IMR-90 (cell line): ENCODE measurements around the gene DACT2. TPM values are rescaled to one million over a fixed set of nuclear protein-coding genes. Genes with fewer than 3 reads are reported as not detected.

Experiments
- ATAC-seq: fragments of 200-7000 bp; cut with Tn5 transposase; 2 replicates; pipeline ENCODE4 v1.9.1; 2020; ENCODE audit warnings: low read depth, mild to moderate bottlenecking, moderate library complexity
- BruUV-seq: library from RNA; stranded (reverse); fragments of 400-500 nt; replicated peaks from 2 replicates; lab custom pipeline; 2021; lab: Mats Ljungman, UMichigan
- CTCF ChIA-PET: fragments of 300-600 bp; formaldehyde crosslinking; extraction: SDS; loops from one replicate; lab custom pipeline; 2021; ENCODE audit warnings: antibody characterized with exemption; lab: Yijun Ruan, JAX
- POLR2A ChIA-PET: fragments of 300-600 bp; sonication (Branson Sonifier 250); formaldehyde crosslinking; loops from one replicate; lab custom pipeline; 2022; ENCODE audit warnings: antibody characterized with exemption; ENCODE audit not compliant: unreplicated experiment; lab: Charles Lee
- DNase-seq: peaks from one replicate; pipeline ENCODE4 v3.0.0; 2013
- H2AFZ ChIP-seq: replicated peaks from 2 replicates; pipeline ENCODE3; 2013; ENCODE audit warnings: low read length, mild to moderate bottlenecking; ENCODE audit not compliant: poor library complexity
- H2AK5ac ChIP-seq: 2 replicates; pipeline ENCODE4 v1.6.1; 2013; ENCODE audit warnings: low read depth, low read length, inconsistent platforms
- H2AK9ac ChIP-seq: replicated peaks from 2 replicates; pipeline ENCODE3; 2013; ENCODE audit warnings: mild to moderate bottlenecking, low read depth, low read length, moderate library complexity; ENCODE audit not compliant: poor library complexity
- H2BK120ac ChIP-seq: 2 replicates; pipeline ENCODE4 v1.6.1; 2013; ENCODE audit warnings: low read depth, low read length, inconsistent platforms
- H2BK15ac ChIP-seq: 3 replicates; pipeline ENCODE4 v1.6.1; 2013; ENCODE audit warnings: low read depth, low read length, inconsistent platforms
- H2BK20ac ChIP-seq: 2 replicates; pipeline ENCODE4 v1.6.1; 2013; ENCODE audit warnings: low read depth, mild to moderate bottlenecking, inconsistent platforms, low read length, moderate library complexity
- H2BK5ac ChIP-seq: 2 replicates; pipeline ENCODE4 v1.6.1; 2013; ENCODE audit warnings: mild to moderate bottlenecking, low read depth, low read length, inconsistent platforms; ENCODE audit not compliant: poor library complexity, severe bottlenecking
- H3K14ac ChIP-seq: replicated peaks from 2 replicates; pipeline ENCODE4 v1.6.1; 2013; ENCODE audit warnings: low read depth, low read length, inconsistent platforms
- H3K18ac ChIP-seq: 2 replicates; pipeline ENCODE4 v1.6.1; 2013; ENCODE audit warnings: low read depth, low read length, control low read depth
- H3K23ac ChIP-seq: 2 replicates; pipeline ENCODE4 v1.6.1; 2013; ENCODE audit warnings: low read depth, low read length, inconsistent platforms
- H3K27ac ChIP-seq: 2 replicates; pipeline ENCODE4 v1.5.1; 2013; ENCODE audit warnings: mild to moderate bottlenecking, control low read depth, low read length; ENCODE audit not compliant: insufficient read depth
- H3K27me3 ChIP-seq: 2 replicates; pipeline ENCODE4 v1.6.1; 2013; ENCODE audit warnings: low read length; ENCODE audit not compliant: control insufficient read depth, insufficient read depth
- H3K36me3 ChIP-seq: 2 replicates; pipeline ENCODE4 v1.6.1; 2013; ENCODE audit warnings: low read length, mixed read lengths; ENCODE audit not compliant: control insufficient read depth, insufficient read depth
- H3K4ac ChIP-seq: 2 replicates; pipeline ENCODE4 v1.6.1; 2013; ENCODE audit warnings: low read depth, low read length, inconsistent platforms
- H3K4me1 ChIP-seq: 2 replicates; pipeline ENCODE4 v1.6.1; 2013; ENCODE audit warnings: low read length, mixed read lengths; ENCODE audit not compliant: control insufficient read depth, insufficient read depth
- H3K4me2 ChIP-seq: 2 replicates; pipeline ENCODE4 v1.6.1; 2013; ENCODE audit warnings: low read depth, mild to moderate bottlenecking, control low read depth, low read length, moderate library complexity
- H3K4me3 ChIP-seq: 2 replicates; pipeline ENCODE4 v1.5.1; 2013; ENCODE audit warnings: low read depth, mild to moderate bottlenecking, control low read depth, low read length, moderate library complexity; ENCODE audit not compliant: insufficient read depth
- H3K56ac ChIP-seq: 2 replicates; pipeline ENCODE4 v1.6.1; 2013; ENCODE audit warnings: low read length, inconsistent platforms; ENCODE audit not compliant: insufficient read depth; ENCODE audit errors: extremely low read depth
- H3K79me1 ChIP-seq, 2 experiments: 2 replicates each; pipeline ENCODE4 v1.6.1; 2013; ENCODE audit warnings: low read length in 2 of 2, inconsistent platforms in 1 of 2, low read depth in 1 of 2
- H3K9ac ChIP-seq: 2 replicates; pipeline ENCODE4 v1.6.1; 2013; ENCODE audit warnings: low read depth, low read length, control low read depth
- H3K9me1 ChIP-seq: 2 replicates; pipeline ENCODE4 v1.6.1; 2013; ENCODE audit warnings: low read length, inconsistent platforms; ENCODE audit not compliant: insufficient read depth
- H3K9me3 ChIP-seq: 2 replicates; pipeline ENCODE4 v1.6.1; 2013; ENCODE audit warnings: low read length; ENCODE audit not compliant: control insufficient read depth, insufficient read depth
- H4K20me1 ChIP-seq: 2 replicates; pipeline ENCODE4 v1.6.1; 2013; ENCODE audit warnings: low read length, inconsistent platforms; ENCODE audit not compliant: insufficient read depth
- H4K5ac ChIP-seq: 2 replicates; pipeline ENCODE4 v1.6.1; 2013; ENCODE audit warnings: mild to moderate bottlenecking, low read depth, low read length, control low read depth
- H4K8ac ChIP-seq, 2 experiments: 2 replicates each; pipeline ENCODE4 v1.6.1; 2013; ENCODE audit warnings: low read depth in 2 of 2, low read length in 2 of 2, control low read depth in 1 of 2, inconsistent platforms in 1 of 2
- H4K91ac ChIP-seq: 2 replicates; pipeline ENCODE4 v1.6.1; 2013; ENCODE audit warnings: low read depth, low read length, inconsistent platforms; ENCODE audit not compliant: insufficient read depth
- CEBPB ChIP-seq: IDR thresholded peaks from 2 replicates; pipeline ENCODE4 v1.6.1; 2012; ENCODE audit warnings: low read depth, low read length, improper control_type of control experiment
- FOS ChIP-seq: fragments of 150-350 bp; IDR thresholded peaks from 2 replicates; pipeline ENCODE4 v1.6.1; 2016; ENCODE audit warnings: low read depth, low read length
- MAFK ChIP-seq: IDR thresholded peaks from 2 replicates; pipeline ENCODE4 v1.6.1; 2012; ENCODE audit warnings: low read depth, low read length, improper control_type of control experiment
- NFE2L2 ChIP-seq: fragments of 150-350 bp; IDR thresholded peaks from 2 replicates; pipeline ENCODE4 v1.6.1; 2016; ENCODE audit warnings: low read depth, mild to moderate bottlenecking, low read length
- RAD21 ChIP-seq: IDR thresholded peaks from 2 replicates; pipeline ENCODE4 v1.6.1; 2012; ENCODE audit warnings: low read length, improper control_type of control experiment
- RCOR1 ChIP-seq: IDR thresholded peaks from 2 replicates; pipeline ENCODE4 v1.6.1; 2012; ENCODE audit warnings: mild to moderate bottlenecking, low read length, improper control_type of control experiment; ENCODE audit not compliant: insufficient replicate concordance
- RFX5 ChIP-seq: IDR thresholded peaks from 2 replicates; pipeline ENCODE4 v1.8.0; 2012; ENCODE audit warnings: low read depth, mild to moderate bottlenecking, low read length, moderate library complexity
- WGBS, 2 experiments: methylation state at CpG; one replicate each; pipeline versions ENCODE4 v1.1.5 to v1.1.7; 2013; ENCODE audit warnings: missing lambda C conversion rate in 2 of 2; ENCODE audit not compliant: insufficient read length in 1 of 2; ENCODE audit errors: extremely low coverage in 2 of 2; 5-methylcytosine and 5-hydroxymethylcytosine counted together
- dilution Hi-C: fragments of 300-500 bp; cut with HindIII; formaldehyde crosslinking; loops from one replicate; pipeline ENCODE4 v1.14.3; 2018; ENCODE audit warnings: low sequenced_read_pairs; ENCODE audit not compliant: unreplicated experiment
- in situ Hi-C: fragments of 300-500 bp; cut with MboI; formaldehyde crosslinking; loops from 3 replicates; pipeline ENCODE4 v1.14.3; 2019; ENCODE audit warnings: low sequenced_read_pairs, inconsistent platforms, mixed read lengths
- intact Hi-C: fragments of 100-400 bp; cut with micrococcal nuclease; formaldehyde crosslinking; loops from 2 replicates; pipeline ENCODE4 v1.10.0; 2022
- polyA plus RNA-seq, 3 experiments: library from polyadenylated mRNA; depleted of rRNA; stranded (reverse); fragments of >200 nt; gene quantifications; 2 replicates each; pipeline ENCODE4 v1.2.3, GENCODE V29; 2012; ENCODE audit warnings: low replicate concordance in 1 of 3
- total RNA-seq: library from RNA; depleted of rRNA; stranded (reverse); fragments of >200 nt; gene quantifications from 2 replicates; pipeline ENCODE4 v1.2.3, GENCODE V29; 2012
- TF ChIP-seq, protein P1 (sequence below): fragments of 150-350 bp; IDR thresholded peaks from 2 replicates; pipeline ENCODE4 v1.6.1; 2017; ENCODE audit warnings: mild to moderate bottlenecking, antibody characterized with exemption, low read length, low read depth
- TF ChIP-seq, protein P2 (sequence below): fragments of 150-350 bp; IDR thresholded peaks from 2 replicates; pipeline ENCODE4 v1.6.1; 2016; ENCODE audit warnings: low read depth, mild to moderate bottlenecking, low read length, moderate library complexity, borderline replicate concordance

Gene DACT2
- total and polyA plus RNA-seq, 2 of the 4 experiments (the other 2 are of a cell fraction): not detected

DNA sequence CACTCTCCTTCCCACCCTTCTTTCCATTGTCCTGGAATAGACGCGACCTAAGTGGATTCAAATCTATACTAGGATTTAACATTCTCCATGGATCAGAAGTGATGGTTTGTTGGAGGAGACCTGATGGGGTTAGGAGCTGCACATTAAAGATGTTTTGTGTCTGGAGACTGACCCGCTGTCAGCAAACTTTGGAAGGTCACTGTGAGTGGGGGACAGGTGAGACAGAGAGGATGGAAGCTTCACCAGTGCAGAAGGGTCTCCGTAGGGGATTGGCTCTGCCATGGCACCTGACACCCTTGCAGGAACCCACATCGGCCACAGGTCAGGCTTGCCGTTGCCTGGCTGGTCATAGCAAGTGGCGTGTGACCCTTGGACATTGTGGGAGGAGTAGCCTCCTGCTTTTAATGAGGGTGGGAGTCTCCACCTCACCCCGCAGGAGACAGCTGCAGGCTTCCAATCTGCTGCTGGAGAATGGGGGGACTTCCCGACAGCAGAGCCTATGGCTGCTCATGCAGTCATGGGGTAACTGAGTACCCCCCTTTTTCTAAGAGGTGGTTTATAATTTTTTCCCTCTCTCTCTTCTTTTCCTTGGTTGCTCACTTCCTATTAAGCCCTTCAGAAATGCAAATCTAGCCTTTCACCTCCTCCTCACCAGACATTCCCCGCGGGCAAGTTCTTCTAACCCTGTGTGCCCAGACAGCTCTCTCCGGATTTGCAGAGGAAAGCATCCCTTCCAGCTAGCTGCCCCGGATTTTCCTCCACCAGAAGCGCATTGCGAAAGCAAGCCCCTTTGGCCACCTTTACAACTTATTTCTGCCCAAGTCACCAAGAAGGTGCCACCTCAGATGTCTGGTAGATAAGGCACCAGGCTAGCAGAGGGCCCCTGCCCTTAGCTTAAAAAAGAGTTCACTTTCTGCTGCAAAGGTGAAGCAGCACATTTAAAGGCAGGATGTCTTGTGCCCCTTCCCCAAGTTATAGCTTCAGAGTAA lies 53.5 kb downstream of the DACT2 start:
- no peak for ATAC-seq
- intact Hi-C loops: no loop called here
- Histone ChIP-seq H4K5ac (no peak overlapping the region), H3K4ac (no peak overlapping the region), H3K4me1 (no peaks in the 10 kb centered on the region), H3K9ac (no peak overlapping the region), H3K9me3 (peaks cover 27% of the 10 kb centered on the region), H3K9me1 (no peaks in the 10 kb centered on the region), H2BK120ac (no peak overlapping the region), H2AK5ac (no peak overlapping the region), H3K14ac (no peak overlapping the region), H2AK9ac (no peak overlapping the region), H3K4me2 (no peak overlapping the region), H3K4me3 (no peak overlapping the region), H3K27me3 (no peaks in the 10 kb centered on the region), H3K23ac (no peak overlapping the region), H3K56ac (no peak overlapping the region), H4K8ac (no peak overlapping the region), H2BK20ac (no peak overlapping the region), H4K91ac (no peak overlapping the region), H3K79me1 (no peaks in the 10 kb centered on the region), H3K18ac (no peak overlapping the region), H2BK15ac (no peak overlapping the region), H2AFZ (no peak overlapping the region), H3K27ac (no peak overlapping the region), H2BK5ac (no peak overlapping the region), H3K36me3 (no peaks in the 10 kb centered on the region), H4K20me1 (no peaks in the 10 kb centered on the region)
- WGBS, 2 experiments: 62% methylated on average over 5 of the region's 15 CpGs; no CpG with 5 or more reads in 1 of the 2 experiments
- in situ Hi-C loops: no loop called here
- dilution Hi-C loops: no loop called here
- DNase-seq: no peak
- ChIA-PET CTCF (no interaction called here), POLR2A (no interaction called here)
- BruUV-seq: no TSS peak
- TF ChIP-seq CEBPB: no peak
- TF ChIP-seq RCOR1: no peak
- TF ChIP-seq FOS: no peak
- TF ChIP-seq, protein P1, sequence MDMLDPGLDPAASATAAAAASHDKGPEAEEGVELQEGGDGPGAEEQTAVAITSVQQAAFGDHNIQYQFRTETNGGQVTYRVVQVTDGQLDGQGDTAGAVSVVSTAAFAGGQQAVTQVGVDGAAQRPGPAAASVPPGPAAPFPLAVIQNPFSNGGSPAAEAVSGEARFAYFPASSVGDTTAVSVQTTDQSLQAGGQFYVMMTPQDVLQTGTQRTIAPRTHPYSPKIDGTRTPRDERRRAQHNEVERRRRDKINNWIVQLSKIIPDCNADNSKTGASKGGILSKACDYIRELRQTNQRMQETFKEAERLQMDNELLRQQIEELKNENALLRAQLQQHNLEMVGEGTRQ: no peak
- TF ChIP-seq, protein P2, sequence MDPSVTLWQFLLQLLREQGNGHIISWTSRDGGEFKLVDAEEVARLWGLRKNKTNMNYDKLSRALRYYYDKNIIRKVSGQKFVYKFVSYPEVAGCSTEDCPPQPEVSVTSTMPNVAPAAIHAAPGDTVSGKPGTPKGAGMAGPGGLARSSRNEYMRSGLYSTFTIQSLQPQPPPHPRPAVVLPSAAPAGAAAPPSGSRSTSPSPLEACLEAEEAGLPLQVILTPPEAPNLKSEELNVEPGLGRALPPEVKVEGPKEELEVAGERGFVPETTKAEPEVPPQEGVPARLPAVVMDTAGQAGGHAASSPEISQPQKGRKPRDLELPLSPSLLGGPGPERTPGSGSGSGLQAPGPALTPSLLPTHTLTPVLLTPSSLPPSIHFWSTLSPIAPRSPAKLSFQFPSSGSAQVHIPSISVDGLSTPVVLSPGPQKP: no peak
- TF ChIP-seq RFX5: no peak
- TF ChIP-seq RAD21: no peak
- TF ChIP-seq MAFK: no peak
- no peak for TF ChIP-seq NFE2L2
